GM19438 (cell line): ENCODE results near the gene BPIFB1.

Experiments used
- ATAC-seq: cut with Tn5 transposase; IDR thresholded peaks from one replicate; pipeline ENCODE4 v1.9.1; 2021; ENCODE audit warnings: low read depth; ENCODE audit not compliant: unreplicated experiment

Gene BPIFB1

GRCh38 chr20:33282991-33283555, at the start of gene BPIFB1:
Gene BPIFB1, plus strand, starts transcription at chr20:33283214. Its CDS starts 2,860 bp downstream, at chr20:33286074.
- ATAC-seq: no peak

GRCh38 chr20:33234050-33234449, 49.0 kb upstream of the BPIFB1 start:
- ATAC-seq: no peak

- no peak for ATAC-seq
These were observed 47.3 kb upstream of the BPIFB1 start, which contains the start of gene BPIFA1 for GRCh38 chr20:33235696-33236095. Gene BPIFA1, plus strand, starts transcription at chr20:33235996. Its CDS starts 1,716 bp downstream, at chr20:33237712.

- ATAC-seq: no peak
These were observed 46.7 kb upstream of the BPIFB1 start for GRCh38 chr20:33236351-33236750.

GRCh38 chr20:33237989-33238388, 45.0 kb upstream of the BPIFB1 start:
- ATAC-seq: no peak

- ATAC-seq: no peak
These were observed 43.6 kb upstream of the BPIFB1 start for GRCh38 chr20:33239418-33239817.

- ATAC-seq: no peak
These were observed 42.9 kb upstream of the BPIFB1 start for GRCh38 chr20:33239979-33240736.

- no peak for ATAC-seq
These were observed 42.1 kb upstream of the BPIFB1 start for GRCh38 chr20:33240923-33241322.

GRCh38 chr20:33242319-33243100, 40.5 kb upstream of the BPIFB1 start:
- no peak for ATAC-seq

GRCh38 chr20:33246077-33246476, 36.9 kb upstream of the BPIFB1 start:
- ATAC-seq: no peak

GRCh38 chr20:33249456-33249855, 33.6 kb upstream of the BPIFB1 start:
- ATAC-seq: no peak

GRCh38 chr20:33250666-33251065, 32.3 kb upstream of the BPIFB1 start:
- ATAC-seq: no peak

GRCh38 chr20:33251496-33251895, 31.5 kb upstream of the BPIFB1 start:
- ATAC-seq: no peak

GRCh38 chr20:33252460-33252859, 30.6 kb upstream of the BPIFB1 start:
- no peak for ATAC-seq

- no peak for ATAC-seq
These were observed 28.0 kb upstream of the BPIFB1 start for GRCh38 chr20:33255005-33255404.

- no peak for ATAC-seq
These were observed 25.8 kb upstream of the BPIFB1 start for GRCh38 chr20:33257237-33257636.

- ATAC-seq: no peak
These were observed 23.6 kb upstream of the BPIFB1 start for GRCh38 chr20:33259371-33259770.

- no peak for ATAC-seq
These were observed 21.5 kb upstream of the BPIFB1 start for GRCh38 chr20:33261465-33261864.

- ATAC-seq: no peak
These were observed 20.4 kb upstream of the BPIFB1 start for GRCh38 chr20:33262658-33263065.

GRCh38 chr20:33263784-33264183, 19.2 kb upstream of the BPIFB1 start:
- no peak for ATAC-seq

GRCh38 chr20:33267701-33268100, 15.3 kb upstream of the BPIFB1 start:
- ATAC-seq: no peak
